IMR-90 (cell line): ENCODE data around the gene TFE3. TPM values are rescaled to one million over a fixed set of nuclear protein-coding genes. Genes with fewer than 3 reads are reported as not detected.

ENCODE experiments used
- ATAC-seq: fragments of 200-7000 bp; cut with Tn5 transposase; 2 replicates; pipeline ENCODE4 v1.9.1; 2020; ENCODE audit warnings: low read depth, mild to moderate bottlenecking, moderate library complexity
- BruUV-seq: library from RNA; stranded (reverse); fragments of 400-500 nt; replicated peaks from 2 replicates; lab custom pipeline; 2021; lab: Mats Ljungman, UMichigan
- CTCF ChIA-PET: fragments of 300-600 bp; formaldehyde crosslinking; extraction: SDS; loops from one replicate; lab custom pipeline; 2021; ENCODE audit warnings: antibody characterized with exemption; lab: Yijun Ruan, JAX
- POLR2A ChIA-PET: fragments of 300-600 bp; sonication (Branson Sonifier 250); formaldehyde crosslinking; loops from one replicate; lab custom pipeline; 2022; ENCODE audit warnings: antibody characterized with exemption; ENCODE audit not compliant: unreplicated experiment; lab: Charles Lee
- DNase-seq: peaks from one replicate; pipeline ENCODE4 v3.0.0; 2013
- H2AFZ ChIP-seq: replicated peaks from 2 replicates; pipeline ENCODE3; 2013; ENCODE audit warnings: low read length, mild to moderate bottlenecking; ENCODE audit not compliant: poor library complexity
- H2AK5ac ChIP-seq: 2 replicates; pipeline ENCODE4 v1.6.1; 2013; ENCODE audit warnings: low read depth, low read length, inconsistent platforms
- H2AK9ac ChIP-seq: replicated peaks from 2 replicates; pipeline ENCODE3; 2013; ENCODE audit warnings: mild to moderate bottlenecking, low read depth, low read length, moderate library complexity; ENCODE audit not compliant: poor library complexity
- H2BK120ac ChIP-seq: 2 replicates; pipeline ENCODE4 v1.6.1; 2013; ENCODE audit warnings: low read depth, low read length, inconsistent platforms
- H2BK15ac ChIP-seq: 3 replicates; pipeline ENCODE4 v1.6.1; 2013; ENCODE audit warnings: low read depth, low read length, inconsistent platforms
- H2BK20ac ChIP-seq: 2 replicates; pipeline ENCODE4 v1.6.1; 2013; ENCODE audit warnings: low read depth, mild to moderate bottlenecking, inconsistent platforms, low read length, moderate library complexity
- H2BK5ac ChIP-seq: 2 replicates; pipeline ENCODE4 v1.6.1; 2013; ENCODE audit warnings: mild to moderate bottlenecking, low read depth, low read length, inconsistent platforms; ENCODE audit not compliant: poor library complexity, severe bottlenecking
- H3K14ac ChIP-seq: replicated peaks from 2 replicates; pipeline ENCODE4 v1.6.1; 2013; ENCODE audit warnings: low read depth, low read length, inconsistent platforms
- H3K18ac ChIP-seq: 2 replicates; pipeline ENCODE4 v1.6.1; 2013; ENCODE audit warnings: low read depth, low read length, control low read depth
- H3K23ac ChIP-seq: 2 replicates; pipeline ENCODE4 v1.6.1; 2013; ENCODE audit warnings: low read depth, low read length, inconsistent platforms
- H3K27ac ChIP-seq: 2 replicates; pipeline ENCODE4 v1.5.1; 2013; ENCODE audit warnings: mild to moderate bottlenecking, control low read depth, low read length; ENCODE audit not compliant: insufficient read depth
- H3K27me3 ChIP-seq: 2 replicates; pipeline ENCODE4 v1.6.1; 2013; ENCODE audit warnings: low read length; ENCODE audit not compliant: control insufficient read depth, insufficient read depth
- H3K36me3 ChIP-seq: 2 replicates; pipeline ENCODE4 v1.6.1; 2013; ENCODE audit warnings: low read length, mixed read lengths; ENCODE audit not compliant: control insufficient read depth, insufficient read depth
- H3K4ac ChIP-seq: 2 replicates; pipeline ENCODE4 v1.6.1; 2013; ENCODE audit warnings: low read depth, low read length, inconsistent platforms
- H3K4me1 ChIP-seq: 2 replicates; pipeline ENCODE4 v1.6.1; 2013; ENCODE audit warnings: low read length, mixed read lengths; ENCODE audit not compliant: control insufficient read depth, insufficient read depth
- H3K4me2 ChIP-seq: 2 replicates; pipeline ENCODE4 v1.6.1; 2013; ENCODE audit warnings: low read depth, mild to moderate bottlenecking, control low read depth, low read length, moderate library complexity
- H3K4me3 ChIP-seq: 2 replicates; pipeline ENCODE4 v1.5.1; 2013; ENCODE audit warnings: low read depth, mild to moderate bottlenecking, control low read depth, low read length, moderate library complexity; ENCODE audit not compliant: insufficient read depth
- H3K56ac ChIP-seq: 2 replicates; pipeline ENCODE4 v1.6.1; 2013; ENCODE audit warnings: low read length, inconsistent platforms; ENCODE audit not compliant: insufficient read depth; ENCODE audit errors: extremely low read depth
- H3K79me1 ChIP-seq, 2 experiments: 2 replicates each; pipeline ENCODE4 v1.6.1; 2013; ENCODE audit warnings: low read length in 2 of 2, inconsistent platforms in 1 of 2, low read depth in 1 of 2
- H3K9ac ChIP-seq: 2 replicates; pipeline ENCODE4 v1.6.1; 2013; ENCODE audit warnings: low read depth, low read length, control low read depth
- H3K9me1 ChIP-seq: 2 replicates; pipeline ENCODE4 v1.6.1; 2013; ENCODE audit warnings: low read length, inconsistent platforms; ENCODE audit not compliant: insufficient read depth
- H3K9me3 ChIP-seq: 2 replicates; pipeline ENCODE4 v1.6.1; 2013; ENCODE audit warnings: low read length; ENCODE audit not compliant: control insufficient read depth, insufficient read depth
- H4K20me1 ChIP-seq: 2 replicates; pipeline ENCODE4 v1.6.1; 2013; ENCODE audit warnings: low read length, inconsistent platforms; ENCODE audit not compliant: insufficient read depth
- H4K5ac ChIP-seq: 2 replicates; pipeline ENCODE4 v1.6.1; 2013; ENCODE audit warnings: mild to moderate bottlenecking, low read depth, low read length, control low read depth
- H4K8ac ChIP-seq, 2 experiments: 2 replicates each; pipeline ENCODE4 v1.6.1; 2013; ENCODE audit warnings: low read depth in 2 of 2, low read length in 2 of 2, control low read depth in 1 of 2, inconsistent platforms in 1 of 2
- H4K91ac ChIP-seq: 2 replicates; pipeline ENCODE4 v1.6.1; 2013; ENCODE audit warnings: low read depth, low read length, inconsistent platforms; ENCODE audit not compliant: insufficient read depth
- MXI1 ChIP-seq: IDR thresholded peaks from 2 replicates; pipeline ENCODE4 v1.6.1; 2012; ENCODE audit warnings: low read depth, mild to moderate bottlenecking, low read length, moderate library complexity, borderline replicate concordance
- WGBS, 2 experiments: methylation state at CpG; one replicate each; pipeline versions ENCODE4 v1.1.5 to v1.1.7; 2013; ENCODE audit warnings: missing lambda C conversion rate in 2 of 2; ENCODE audit not compliant: insufficient read length in 1 of 2; ENCODE audit errors: extremely low coverage in 2 of 2; 5-methylcytosine and 5-hydroxymethylcytosine counted together
- dilution Hi-C: fragments of 300-500 bp; cut with HindIII; formaldehyde crosslinking; loops from one replicate; pipeline ENCODE4 v1.14.3; 2018; ENCODE audit warnings: low sequenced_read_pairs; ENCODE audit not compliant: unreplicated experiment
- in situ Hi-C: fragments of 300-500 bp; cut with MboI; formaldehyde crosslinking; loops from 3 replicates; pipeline ENCODE4 v1.14.3; 2019; ENCODE audit warnings: low sequenced_read_pairs, inconsistent platforms, mixed read lengths
- intact Hi-C: fragments of 100-400 bp; cut with micrococcal nuclease; formaldehyde crosslinking; loops from 2 replicates; pipeline ENCODE4 v1.10.0; 2022
- polyA plus RNA-seq, 3 experiments: library from polyadenylated mRNA; depleted of rRNA; stranded (reverse); fragments of >200 nt; gene quantifications; 2 replicates each; pipeline ENCODE4 v1.2.3, GENCODE V29; 2012; ENCODE audit warnings: low replicate concordance in 1 of 3
- total RNA-seq: library from RNA; depleted of rRNA; stranded (reverse); fragments of >200 nt; gene quantifications from 2 replicates; pipeline ENCODE4 v1.2.3, GENCODE V29; 2012

The TFE3 gene
- total and polyA plus RNA-seq, 2 of the 4 experiments (the other 2 are of a cell fraction): 24.4 to 40.5 TPM

DNA sequence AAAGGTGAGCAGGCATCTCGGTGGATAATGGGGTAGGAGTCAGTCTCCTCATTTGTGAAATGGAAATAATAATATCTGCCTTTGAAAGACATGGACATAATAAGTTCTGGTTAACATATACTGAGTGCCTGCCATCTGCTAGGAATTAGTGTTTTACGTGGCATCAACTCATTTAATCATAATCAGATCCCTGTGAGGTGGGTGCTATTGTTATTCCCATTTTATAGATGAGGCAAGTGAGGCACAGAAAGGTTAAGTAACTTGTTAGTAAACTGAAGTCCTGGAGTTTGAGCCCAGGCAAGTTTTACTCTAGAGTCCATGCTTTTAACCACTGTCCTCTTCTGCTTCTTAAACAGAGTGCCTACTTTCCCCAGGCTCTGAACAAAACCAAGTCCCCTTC, 23.1 kb upstream of the TFE3 start:
- DNase-seq: no peak
- in situ Hi-C loops (loop anchor here (25.0 kb wide), 1 partner anchor 104 kb away; the partner anchor contains the start of genes KCND1 and OTUD5), dilution Hi-C loops (no loop called here), intact Hi-C loops (no loop called here)
- Histone ChIP-seq H3K9ac (no peak overlapping the region), H2BK120ac (no peak overlapping the region), H2AK9ac (no peak overlapping the region), H3K36me3 (peaks cover 5% of the 10 kb centered on the region; the same call in 1 of the 2 replicates), H3K4ac (no peak overlapping the region), H3K9me3 (peaks cover 2% of the 10 kb centered on the region; the same call in 1 of the 2 replicates), H4K20me1 (no peaks in the 10 kb centered on the region; the same call in 1 of the 2 replicates), H4K5ac (no peak overlapping the region), H2AK5ac (no peak overlapping the region), H3K9me1 (0 out of 2 replicates have a peak, but pooled peaks cover 4% of the 10 kb centered on the region), H3K14ac (no peak overlapping the region), H4K8ac (no peak overlapping the region), H3K27ac (no peak overlapping the region), H3K23ac (no peak overlapping the region), H3K4me2 (no peak overlapping the region), H3K4me3 (no peak overlapping the region), H2BK5ac (no peak overlapping the region), H3K27me3 (no peaks in the 10 kb centered on the region), H3K18ac (no peak overlapping the region), H3K56ac (no peak overlapping the region), H3K79me1 (peaks cover 0 to 7% of the 10 kb centered on the region in 2 experiments; a peak in 2 of 4 replicates), H2BK20ac (no peak overlapping the region), H3K4me1 (no peaks in the 10 kb centered on the region), H4K91ac (no peak overlapping the region), H2AFZ (no peak overlapping the region), H2BK15ac (no peak overlapping the region)
- POLR2A ChIA-PET: no interaction called here
- no peak for ATAC-seq
- CTCF ChIA-PET: no interaction called here
- BruUV-seq: no TSS peak
- no peak for TF ChIP-seq MXI1
- 71% methylated on average over 1 of the region's 2 CpGs; no CpG with 5 or more reads in 1 of the 2 experiments for WGBS, 2 experiments
